HG03565 (cell line): ENCODE results near the gene CHPF2.

ENCODE experiments used
- ATAC-seq: cut with Tn5 transposase; IDR thresholded peaks from one replicate; pipeline ENCODE4 v1.9.1; 2021; ENCODE audit warnings: mild to moderate bottlenecking, moderate library complexity; ENCODE audit not compliant: unreplicated experiment

Gene CHPF2

GRCh38 chr7:151204383-151205032 is 27.8 kb upstream of the CHPF2 start:
- no peak for ATAC-seq

GRCh38 chr7:151205730-151206129 is 26.6 kb upstream of the CHPF2 start:
- ATAC-seq: no peak

GRCh38 chr7:151206914-151207313 is 25.4 kb upstream of the CHPF2 start:
- ATAC-seq: no peak

GRCh38 chr7:151207315-151207714 is 25.0 kb upstream of the CHPF2 start:
- no peak for ATAC-seq

GRCh38 chr7:151207804-151208203 is 24.5 kb upstream of the CHPF2 start:
- ATAC-seq: no peak

- no peak for ATAC-seq
Measured at GRCh38 chr7:151208253-151208862, 23.9 kb upstream of the CHPF2 start.

- no peak for ATAC-seq
Measured at GRCh38 chr7:151209588-151209987, 22.7 kb upstream of the CHPF2 start.

- ATAC-seq: no peak
Measured at GRCh38 chr7:151210087-151210854, 22.0 kb upstream of the CHPF2 start, which contains the start of gene H2BK1. Gene H2BK1, minus strand, starts transcription at chr7:151210488. Its CDS starts 170 bp downstream, at chr7:151210318.

GRCh38 chr7:151211155-151211772 is 21.0 kb upstream of the CHPF2 start:
- ATAC-seq: no peak

GRCh38 chr7:151212626-151213025 is 19.7 kb upstream of the CHPF2 start:
- ATAC-seq: no peak

GRCh38 chr7:151213826-151214225 is 18.5 kb upstream of the CHPF2 start:
- ATAC-seq: no peak

GRCh38 chr7:151215396-151215795 is 16.9 kb upstream of the CHPF2 start:
- no peak for ATAC-seq

GRCh38 chr7:151218170-151218569 is 14.1 kb upstream of the CHPF2 start:
- no peak for ATAC-seq

GRCh38 chr7:151223728-151224127 is 8.6 kb upstream of the CHPF2 start:
- ATAC-seq: no peak

GRCh38 chr7:151225948-151226510 is 6.3 kb upstream of the CHPF2 start:
- no peak for ATAC-seq

GRCh38 chr7:151226560-151226874 is 5.8 kb upstream of the CHPF2 start:
- ATAC-seq: no peak

- ATAC-seq: peak; percentile 99
Measured at GRCh38 chr7:151226875-151227782, 5.2 kb upstream of the CHPF2 start, which contains the start of gene ABCF2. Gene ABCF2, minus strand, starts transcription at chr7:151227205. Its CDS starts 747 bp downstream, at chr7:151226458.

GRCh38 chr7:151228024-151228866 is 4.0 kb upstream of the CHPF2 start:
- ATAC-seq: no peak

GRCh38 chr7:151229249-151229648 is 3.0 kb upstream of the CHPF2 start:
- no peak for ATAC-seq
